ENCODE data around the gene P4HA3.

GRCh38 chr11:74267014-74267413, 44.4 kb downstream of the P4HA3 start:
- TF ChIP-seq, protein P1, sequence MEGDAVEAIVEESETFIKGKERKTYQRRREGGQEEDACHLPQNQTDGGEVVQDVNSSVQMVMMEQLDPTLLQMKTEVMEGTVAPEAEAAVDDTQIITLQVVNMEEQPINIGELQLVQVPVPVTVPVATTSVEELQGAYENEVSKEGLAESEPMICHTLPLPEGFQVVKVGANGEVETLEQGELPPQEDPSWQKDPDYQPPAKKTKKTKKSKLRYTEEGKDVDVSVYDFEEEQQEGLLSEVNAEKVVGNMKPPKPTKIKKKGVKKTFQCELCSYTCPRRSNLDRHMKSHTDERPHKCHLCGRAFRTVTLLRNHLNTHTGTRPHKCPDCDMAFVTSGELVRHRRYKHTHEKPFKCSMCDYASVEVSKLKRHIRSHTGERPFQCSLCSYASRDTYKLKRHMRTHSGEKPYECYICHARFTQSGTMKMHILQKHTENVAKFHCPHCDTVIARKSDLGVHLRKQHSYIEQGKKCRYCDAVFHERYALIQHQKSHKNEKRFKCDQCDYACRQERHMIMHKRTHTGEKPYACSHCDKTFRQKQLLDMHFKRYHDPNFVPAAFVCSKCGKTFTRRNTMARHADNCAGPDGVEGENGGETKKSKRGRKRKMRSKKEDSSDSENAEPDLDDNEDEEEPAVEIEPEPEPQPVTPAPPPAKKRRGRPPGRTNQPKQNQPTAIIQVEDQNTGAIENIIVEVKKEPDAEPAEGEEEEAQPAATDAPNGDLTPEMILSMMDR (IDR thresholded peaks at IDR 0.05 in 2 of 3, conservative IDR thresholded peaks at IDR 0.05 in 1 of 3; ENCODE audit: borderline replicate concordance in 1 of 3, insufficient read depth in 1 of 3, low read depth in 2 of 3, low read length in 2 of 3) = no peak
- no peak for TF ChIP-seq CEBPB (IDR thresholded peaks at IDR 0.05; ENCODE audit: low read depth)
- TF ChIP-seq POLR2A (IDR thresholded peaks at IDR 0.05; ENCODE audit: borderline replicate concordance, extremely low read depth, insufficient read depth, insufficient read length) = no peak
- TF ChIP-seq ATF3 (IDR thresholded peaks at IDR 0.05) = no peak
- TF ChIP-seq POLR2AphosphoS5 (IDR thresholded peaks at IDR 0.05; ENCODE audit: low read depth, low read length) = no peak
- TF ChIP-seq ELF1 (IDR thresholded peaks at IDR 0.05; ENCODE audit: borderline replicate concordance, low read depth) = no peak
- no peak for TF ChIP-seq EZH2 (IDR thresholded peaks at IDR 0.05)
- no peak for TF ChIP-seq JUND (IDR thresholded peaks at IDR 0.05)
- TF ChIP-seq, protein P2, sequence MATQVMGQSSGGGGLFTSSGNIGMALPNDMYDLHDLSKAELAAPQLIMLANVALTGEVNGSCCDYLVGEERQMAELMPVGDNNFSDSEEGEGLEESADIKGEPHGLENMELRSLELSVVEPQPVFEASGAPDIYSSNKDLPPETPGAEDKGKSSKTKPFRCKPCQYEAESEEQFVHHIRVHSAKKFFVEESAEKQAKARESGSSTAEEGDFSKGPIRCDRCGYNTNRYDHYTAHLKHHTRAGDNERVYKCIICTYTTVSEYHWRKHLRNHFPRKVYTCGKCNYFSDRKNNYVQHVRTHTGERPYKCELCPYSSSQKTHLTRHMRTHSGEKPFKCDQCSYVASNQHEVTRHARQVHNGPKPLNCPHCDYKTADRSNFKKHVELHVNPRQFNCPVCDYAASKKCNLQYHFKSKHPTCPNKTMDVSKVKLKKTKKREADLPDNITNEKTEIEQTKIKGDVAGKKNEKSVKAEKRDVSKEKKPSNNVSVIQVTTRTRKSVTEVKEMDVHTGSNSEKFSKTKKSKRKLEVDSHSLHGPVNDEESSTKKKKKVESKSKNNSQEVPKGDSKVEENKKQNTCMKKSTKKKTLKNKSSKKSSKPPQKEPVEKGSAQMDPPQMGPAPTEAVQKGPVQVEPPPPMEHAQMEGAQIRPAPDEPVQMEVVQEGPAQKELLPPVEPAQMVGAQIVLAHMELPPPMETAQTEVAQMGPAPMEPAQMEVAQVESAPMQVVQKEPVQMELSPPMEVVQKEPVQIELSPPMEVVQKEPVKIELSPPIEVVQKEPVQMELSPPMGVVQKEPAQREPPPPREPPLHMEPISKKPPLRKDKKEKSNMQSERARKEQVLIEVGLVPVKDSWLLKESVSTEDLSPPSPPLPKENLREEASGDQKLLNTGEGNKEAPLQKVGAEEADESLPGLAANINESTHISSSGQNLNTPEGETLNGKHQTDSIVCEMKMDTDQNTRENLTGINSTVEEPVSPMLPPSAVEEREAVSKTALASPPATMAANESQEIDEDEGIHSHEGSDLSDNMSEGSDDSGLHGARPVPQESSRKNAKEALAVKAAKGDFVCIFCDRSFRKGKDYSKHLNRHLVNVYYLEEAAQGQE (IDR thresholded peaks at IDR 0.05; ENCODE audit: low read depth) = no peak
- TF ChIP-seq MAX (IDR thresholded peaks at IDR 0.05) = no peak
- no peak for TF ChIP-seq RAD21 (IDR thresholded peaks at IDR 0.05; ENCODE audit: low read depth)
- TF ChIP-seq FOSL1 (IDR thresholded peaks at IDR 0.05; ENCODE audit: low read depth) = no peak
- no peak for TF ChIP-seq EZH2phosphoT487 (IDR thresholded peaks at IDR 0.05; ENCODE audit: borderline replicate concordance)
- TF ChIP-seq TCF7L2 (IDR thresholded peaks at IDR 0.05; ENCODE audit: borderline replicate concordance, extremely low read depth, insufficient read depth, insufficient read length) = no peak
